GM12878 (cell line): Measurements from ENCODE around the gene COL4A4. TPM values are rescaled to one million over a fixed set of nuclear protein-coding genes. Genes with fewer than 3 reads are reported as not detected.

Experiments
- ATAC-seq: fragments of 200-7000 bp; cut with Tn5 transposase; 3 replicates; pipeline ENCODE4 v1.9.1; 2020; ENCODE audit warnings: mild to moderate bottlenecking, moderate library complexity
- BruUV-seq: library from RNA; stranded (reverse); fragments of 400-500 nt; replicated peaks from 2 replicates; lab custom pipeline; 2021; lab: Mats Ljungman, UMichigan
- CTCF ChIA-PET: fragments of 300-600 bp; sonication (Branson Sonifier 250); formaldehyde crosslinking; extraction: SDS; loops from one replicate; lab custom pipeline; 2021; ENCODE audit warnings: inconsistent platforms; lab: Yijun Ruan, JAX
- POLR2A ChIA-PET: fragments of 350-600 bp; formaldehyde crosslinking; extraction: SDS; loops from one replicate; lab custom pipeline; 2021; ENCODE audit warnings: inconsistent platforms; lab: Charles Lee
- RAD21 ChIA-PET: fragments of 300-600 bp; sonication (Branson Sonifier 250); formaldehyde crosslinking; loops from one replicate; lab custom pipeline; 2023; ENCODE audit warnings: antibody characterized with exemption; ENCODE audit not compliant: unreplicated experiment; lab: Charles Lee
- SMC1A ChIA-PET: fragments of 300-600 bp; sonication (Branson Sonifier 250); formaldehyde crosslinking; loops from one replicate; lab custom pipeline; 2023; ENCODE audit not compliant: unreplicated experiment, uncharacterized antibody; lab: Charles Lee
- DNase-seq: peaks from one replicate; pipeline ENCODE4 v3.0.0-alpha.2; 2011; ENCODE audit warnings: low read depth, low spot score
- FAIRE-seq: peaks from 3 replicates; lab custom pipeline; 2011; peaks lifted over from hg19 to GRCh38; lab: Jason Lieb, UNC
- H2AFZ ChIP-seq: 2 replicates; pipeline ENCODE4 v1.6.0; 2011; ENCODE audit warnings: low read depth, low read length, control low read depth; ENCODE audit not compliant: control insufficient read depth
- H3K27ac ChIP-seq: 2 replicates; pipeline ENCODE4 v1.5.1; 2011; ENCODE audit warnings: control low read depth; ENCODE audit not compliant: control insufficient read depth, insufficient read depth
- H3K27me3 ChIP-seq, 2 experiments: replicated peaks in 1 of 2; 2 replicates each; pipeline versions ENCODE4 v1.6.0 to v1.6.1; 2011; ENCODE audit warnings: low read length in 1 of 2; ENCODE audit not compliant: control insufficient read depth in 2 of 2, insufficient read depth in 2 of 2
- H3K36me3 ChIP-seq, 2 experiments: 2 replicates each; pipeline ENCODE4 v1.5.1; 2011; ENCODE audit warnings: low read length in 1 of 2; ENCODE audit not compliant: control insufficient read depth in 2 of 2, insufficient read depth in 2 of 2
- H3K4me1 ChIP-seq: 2 replicates; pipeline ENCODE4 v1.6.1; 2011; ENCODE audit warnings: mild to moderate bottlenecking, low read length, moderate library complexity, mixed read lengths; ENCODE audit not compliant: control insufficient read depth, insufficient read depth
- H3K4me2 ChIP-seq: 2 replicates; pipeline ENCODE4 v1.6.0; 2011; ENCODE audit warnings: control low read depth; ENCODE audit not compliant: control insufficient read depth, insufficient read depth
- H3K4me3 ChIP-seq: fragments of 200-600 bp; sonication (generic); 2 replicates; pipeline ENCODE4 v1.5.1; 2016
- H3K79me2 ChIP-seq: 2 replicates; pipeline ENCODE4 v1.6.0; 2011; ENCODE audit warnings: low read length; ENCODE audit not compliant: control insufficient read depth, insufficient read depth
- H3K9ac ChIP-seq: 2 replicates; pipeline ENCODE4 v1.8.0; 2011; ENCODE audit warnings: low read length, control low read depth, mixed read lengths; ENCODE audit not compliant: control insufficient read depth, insufficient read depth
- H3K9me3 ChIP-seq: replicated peaks from 3 replicates; pipeline ENCODE4 v1.5.1; 2011; ENCODE audit warnings: mild to moderate bottlenecking, low read length; ENCODE audit not compliant: control insufficient read depth, insufficient read depth
- H4K20me1 ChIP-seq: 2 replicates; pipeline ENCODE4 v1.6.0; 2011; ENCODE audit not compliant: control insufficient read depth, insufficient read depth
- BCL11A ChIP-seq: IDR thresholded peaks from 2 replicates; pipeline ENCODE4 v1.6.1; 2011; ENCODE audit warnings: low read depth, low read length
- CHD4 ChIP-seq: fragments of 200-600 bp; sonication (generic); IDR thresholded peaks from 2 replicates; pipeline ENCODE4 v1.6.1; 2016; ENCODE audit warnings: mild to moderate bottlenecking
- CREB1 ChIP-seq: IDR thresholded peaks from 2 replicates; pipeline ENCODE4 v1.6.1; 2012; ENCODE audit warnings: low read depth, mild to moderate bottlenecking, inconsistent platforms
- E2F4 ChIP-seq: IDR thresholded peaks from 2 replicates; pipeline ENCODE4 v1.6.1; 2012; ENCODE audit warnings: low read depth, low read length, improper control_type of control experiment
- E2F8 ChIP-seq: fragments of 450-650 bp; IDR thresholded peaks from 2 replicates; pipeline ENCODE4 v1.6.1; 2018; ENCODE audit warnings: mild to moderate bottlenecking, low read depth, moderate library complexity; ENCODE audit not compliant: partially characterized antibody
- EED ChIP-seq: sonication (generic); IDR thresholded peaks from 2 replicates; pipeline ENCODE4 v1.6.1; 2016; ENCODE audit warnings: antibody characterized with exemption, low read depth
- HDAC2 ChIP-seq: fragments of 200-600 bp; sonication (generic); IDR thresholded peaks from 2 replicates; pipeline ENCODE4 v1.6.1; 2017
- JUNB ChIP-seq: IDR thresholded peaks from 2 replicates; pipeline ENCODE4 v1.6.1; 2016; ENCODE audit warnings: antibody characterized with exemption, mild to moderate bottlenecking
- KDM1A ChIP-seq: fragments of 200-600 bp; sonication (generic); IDR thresholded peaks from 2 replicates; pipeline ENCODE4 v1.6.1; 2016; ENCODE audit warnings: borderline replicate concordance
- NR2C1 ChIP-seq: fragments of 450-650 bp; IDR thresholded peaks from 2 replicates; pipeline ENCODE4 v1.6.1; 2017; ENCODE audit warnings: antibody characterized with exemption, mild to moderate bottlenecking, moderate library complexity
- NR2F1 ChIP-seq: fragments of 450-650 bp; conservative IDR thresholded peaks from 2 replicates; pipeline ENCODE4 v1.6.1; 2017; ENCODE audit warnings: mild to moderate bottlenecking
- PML ChIP-seq: IDR thresholded peaks from 2 replicates; pipeline ENCODE4 v1.6.1; 2012; ENCODE audit warnings: low read length, inconsistent platforms
- RB1 ChIP-seq: fragments of 450-650 bp; formaldehyde crosslinking; IDR thresholded peaks from 2 replicates; pipeline ENCODE4 v1.6.1; 2017; ENCODE audit warnings: mild to moderate bottlenecking, borderline replicate concordance
- SPI1 ChIP-seq: IDR thresholded peaks from 2 replicates; pipeline ENCODE4 v1.6.1; 2011; ENCODE audit warnings: low read depth, mild to moderate bottlenecking, low read length, moderate library complexity, borderline replicate concordance; ENCODE audit not compliant: insufficient read depth
- SRF ChIP-seq, 2 experiments: IDR thresholded peaks; 2 replicates each; pipeline ENCODE4 v1.6.1; 2011; ENCODE audit warnings: low read depth in 2 of 2, low read length in 2 of 2, mild to moderate bottlenecking in 1 of 2, moderate library complexity in 1 of 2
- TBL1XR1 ChIP-seq: IDR thresholded peaks from 2 replicates; pipeline ENCODE4 v1.6.1; 2012; ENCODE audit warnings: low read depth, low read length, improper control_type of control experiment
- ZNF24 ChIP-seq: fragments of 450-650 bp; IDR thresholded peaks from 2 replicates; pipeline ENCODE4 v1.6.1; 2017; ENCODE audit warnings: antibody characterized with exemption, mild to moderate bottlenecking
- ZNF687 ChIP-seq: fragments of 450-650 bp; IDR thresholded peaks from 2 replicates; pipeline ENCODE4 v1.6.1; 2017; ENCODE audit warnings: mild to moderate bottlenecking, moderate library complexity
- WGBS: methylation state at CpG from one replicate; pipeline ENCODE4 v1.1.6; 2016; ENCODE audit warnings: low lambda C conversion rate; ENCODE audit not compliant: insufficient replicate concordance, insufficient coverage; ENCODE audit errors: missing lambda C conversion rate; 5-methylcytosine and 5-hydroxymethylcytosine counted together
- in situ Hi-C: fragments of 300-500 bp; cut with MboI; formaldehyde crosslinking; loops from 9 replicates; pipeline ENCODE4 v1.14.3; 2018; ENCODE audit warnings: mixed read lengths
- intact Hi-C: fragments of 100-400 bp; cut with micrococcal nuclease; formaldehyde crosslinking; loops from one replicate; pipeline ENCODE4 v1.14.2; 2022; ENCODE audit not compliant: unreplicated experiment
- polyA plus RNA-seq, 11 experiments: library from polyadenylated mRNA; depleted of rRNA in 4 of 11; unstranded in 6 of 11; stranded (reverse) in 5 of 11; fragments of >200 nt; fragmentation: Nextera tagmentation in 4 of 11; fragmentation: Illumina TruSeq in 1 of 11; extraction: Ambion mirVana in 4 of 11; extraction: Trizol in 1 of 11; gene quantifications; 1 replicate in 1 of 11; 2 replicates in 10 of 11; pipeline versions ENCODE4 v1.2.1 to v1.2.3, GENCODE V29; 2011 to 2016; ENCODE audit warnings: inconsistent platforms in 2 of 11, missing spikeins in 2 of 11, low read depth in 1 of 11
- total RNA-seq, 4 experiments: library from RNA; depleted of rRNA in 3 of 4; stranded (reverse); fragments of >200 nt in 3 of 4; fragmentation: Illumina TruSeq in 1 of 4; extraction: Trizol in 1 of 4; gene quantifications; 2 replicates each; pipeline versions ENCODE4 v1.2.1 to v1.2.3, GENCODE V29; 2013 to 2021

The COL4A4 gene
- total and polyA plus RNA-seq, 10 of the 15 experiments (the other 5 are each of a cell fraction or from before 2014, with no cell fraction given): 0.19 to 4.0 (median 2.1) TPM

GRCh38 chr2:227150222-227150936 is 13.6 kb downstream of the COL4A4 start (continued):
- TF ChIP-seq HDAC2 (no peak), KDM1A (no peak), JUNB (no peak), CHD4 (no peak), TBL1XR1 (no peak), BCL11A (no peak), ZNF24 (no peak)
- TF ChIP-seq, all 136 proteins: peak for 0

GRCh38 chr2:227148106-227148505 is 15.9 kb downstream of the COL4A4 start:
- Histone ChIP-seq H2AFZ (no peak overlapping the region), H3K4me2 (no peak overlapping the region), H3K27me3 (no peaks in the 10 kb centered on the region), H3K9me3 (peaks cover 2% of the 10 kb centered on the region), H4K20me1 (no peaks in the 10 kb centered on the region), H3K36me3 (no peaks in the 10 kb centered on the region), H3K27ac (no peak overlapping the region), H3K9ac (no peak overlapping the region), H3K4me3 (no peak overlapping the region), H3K4me1 (no peaks in the 10 kb centered on the region), H3K79me2 (no peaks in the 10 kb centered on the region)
- in situ Hi-C loops (no loop called here), intact Hi-C loops (no loop called here)
- DNase-seq: no peak
- ChIA-PET CTCF (no interaction called here), SMC1A (no interaction called here), RAD21 (no interaction called here), POLR2A (no interaction called here)
- no TSS peak for BruUV-seq
- WGBS: 79% methylated on average over 2 of the region's 2 CpGs
- no peak for ATAC-seq
- no peak for FAIRE-seq
- TF ChIP-seq NR2F1: no peak
- no peak for TF ChIP-seq RB1
- TF ChIP-seq E2F4: no peak
- TF ChIP-seq CREB1: no peak
- TF ChIP-seq PML: no peak
- TF ChIP-seq SRF (IDR thresholded peaks at IDR 0.05; ENCODE audit: low read depth in 2 of 2, low read length in 2 of 2): no peak
- no peak for TF ChIP-seq SPI1
- TF ChIP-seq NR2C1: no peak
- no peak for TF ChIP-seq EED
- no peak for TF ChIP-seq E2F8
- TF ChIP-seq ZNF687: no peak
